HG02981 (cell line): ENCODE measurements around the gene SLC15A1.
A peak's percentile ranks its signal among the peaks of the same experiment; 100 is the strongest.

Experiments
- ATAC-seq: cut with Tn5 transposase; IDR thresholded peaks from one replicate; pipeline ENCODE4 v1.9.1; 2021; ENCODE audit warnings: mild to moderate bottlenecking, moderate library complexity; ENCODE audit not compliant: unreplicated experiment

The SLC15A1 gene

DNA sequence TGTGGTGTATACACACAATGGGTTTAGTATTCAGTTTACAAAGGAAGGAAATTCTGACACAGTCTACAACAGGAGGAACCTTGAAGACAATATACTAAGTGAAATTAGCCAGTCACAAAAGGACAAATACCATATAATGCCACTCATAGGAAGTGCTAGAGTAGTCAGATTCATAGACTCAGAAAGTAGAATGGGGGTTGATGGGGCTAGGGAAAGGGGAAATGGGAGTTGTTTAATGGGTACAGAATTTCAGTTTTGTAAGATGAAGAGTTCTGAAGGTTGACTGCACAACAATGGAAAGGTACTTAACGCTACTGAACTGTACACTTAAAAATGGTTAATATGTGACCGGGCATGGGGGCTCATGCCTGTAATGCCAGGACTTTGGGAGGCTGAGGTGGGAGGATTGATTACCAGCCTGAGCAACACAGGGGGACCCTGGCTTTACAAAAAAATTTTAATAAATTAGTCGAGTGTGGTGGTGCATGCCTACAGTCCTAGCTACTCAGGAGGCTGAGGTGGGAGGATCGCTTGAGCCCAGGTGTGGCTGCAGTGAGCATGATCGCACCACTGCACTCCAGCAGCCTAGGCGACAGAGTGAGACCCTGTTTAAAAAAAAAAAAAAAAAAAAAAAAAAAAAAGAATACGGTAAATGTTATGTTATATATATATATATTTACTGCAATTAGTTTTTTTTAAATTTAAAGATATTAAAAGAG is 45.0 kb downstream of the SLC15A1 start:
- ATAC-seq = no peak

DNA sequence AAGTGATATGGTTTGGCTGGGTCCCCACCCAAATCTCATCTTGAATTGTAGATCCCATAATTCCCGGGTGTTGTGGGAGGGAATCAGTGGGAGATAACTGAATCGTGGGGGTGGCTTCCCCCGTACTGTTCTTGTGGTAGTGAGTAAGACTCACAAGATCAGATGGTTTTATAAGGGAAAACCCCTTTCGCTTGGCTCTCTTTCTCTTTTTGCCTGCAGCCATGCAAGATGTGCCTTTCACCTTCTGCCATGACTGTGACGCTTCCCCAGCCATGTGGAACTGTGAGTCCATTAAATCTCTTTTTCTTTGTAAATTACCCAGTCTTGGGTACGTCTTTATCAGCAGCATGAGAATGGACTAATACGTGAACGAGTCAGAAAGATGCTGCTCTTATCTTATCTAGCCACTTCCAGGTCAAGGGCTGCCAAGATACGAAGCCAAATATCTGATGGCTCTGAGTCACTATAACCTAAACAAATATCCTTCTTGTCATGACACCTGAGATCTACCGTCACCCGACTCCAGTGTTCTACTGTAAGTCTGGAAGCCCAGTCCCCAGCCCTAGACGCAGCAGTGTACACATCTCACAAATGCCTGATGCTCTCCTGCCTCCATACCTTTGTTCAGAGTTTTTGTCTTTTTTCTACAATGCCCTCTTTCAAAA is 45.9 kb downstream of the SLC15A1 start:
- no peak for ATAC-seq

DNA sequence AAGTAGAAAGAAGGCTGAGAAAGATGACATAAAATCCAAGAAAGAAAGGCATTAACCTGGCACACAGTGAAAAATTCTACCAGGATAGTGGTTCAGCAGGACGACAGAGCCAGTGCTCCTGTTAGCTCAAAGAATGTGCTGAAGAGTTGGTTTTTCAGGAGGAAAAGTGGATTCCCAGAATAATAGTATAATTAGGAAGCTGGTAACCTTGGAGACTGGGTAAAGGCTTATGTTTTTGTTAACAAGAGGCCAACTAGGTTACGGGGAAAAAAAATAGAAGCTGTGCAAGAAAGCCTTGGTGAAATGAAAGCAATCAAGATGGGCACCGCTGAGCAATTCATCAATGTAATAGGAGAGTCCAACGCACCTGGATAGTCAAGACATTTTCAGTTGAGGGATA is 54.7 kb downstream of the SLC15A1 start:
- no peak for ATAC-seq

DNA sequence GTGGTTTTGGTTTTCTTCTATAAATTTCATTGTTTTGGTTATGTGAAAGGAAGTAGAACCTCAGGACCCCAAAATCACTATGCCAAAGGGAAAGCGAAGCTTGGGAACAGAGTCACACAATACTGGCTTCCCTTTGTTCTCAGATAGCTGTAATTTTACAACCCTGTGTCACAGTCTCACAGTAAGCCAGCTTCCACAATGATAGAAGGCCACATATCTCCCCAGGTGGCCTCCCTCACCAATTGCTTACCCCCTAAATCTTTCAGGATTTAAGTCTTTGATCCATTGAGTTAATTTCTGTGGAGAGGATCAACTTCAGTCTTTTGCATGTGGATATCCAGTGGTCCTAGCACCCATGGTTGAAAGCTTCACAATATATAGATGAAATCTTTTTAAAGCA is 58.7 kb downstream of the SLC15A1 start:
- no peak for ATAC-seq

DNA sequence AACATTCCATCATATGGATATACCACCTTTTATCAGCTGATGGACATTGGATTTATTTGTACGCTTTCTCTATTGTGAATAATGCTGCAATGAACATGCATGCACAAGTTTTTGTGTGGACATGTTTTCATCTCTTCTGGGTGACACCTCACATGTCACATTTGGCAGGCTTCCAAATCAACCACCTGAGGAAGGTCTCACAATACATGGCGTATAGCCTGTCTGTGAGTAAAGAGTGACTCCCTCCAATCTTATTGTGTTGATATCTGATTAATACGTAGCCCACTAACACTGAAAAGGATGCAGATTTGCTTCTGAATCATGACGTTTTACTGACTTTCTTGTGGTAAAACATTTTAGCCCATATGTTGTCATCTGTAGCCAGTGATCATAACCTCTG is 61.1 kb downstream of the SLC15A1 start:
- no peak for ATAC-seq

DNA sequence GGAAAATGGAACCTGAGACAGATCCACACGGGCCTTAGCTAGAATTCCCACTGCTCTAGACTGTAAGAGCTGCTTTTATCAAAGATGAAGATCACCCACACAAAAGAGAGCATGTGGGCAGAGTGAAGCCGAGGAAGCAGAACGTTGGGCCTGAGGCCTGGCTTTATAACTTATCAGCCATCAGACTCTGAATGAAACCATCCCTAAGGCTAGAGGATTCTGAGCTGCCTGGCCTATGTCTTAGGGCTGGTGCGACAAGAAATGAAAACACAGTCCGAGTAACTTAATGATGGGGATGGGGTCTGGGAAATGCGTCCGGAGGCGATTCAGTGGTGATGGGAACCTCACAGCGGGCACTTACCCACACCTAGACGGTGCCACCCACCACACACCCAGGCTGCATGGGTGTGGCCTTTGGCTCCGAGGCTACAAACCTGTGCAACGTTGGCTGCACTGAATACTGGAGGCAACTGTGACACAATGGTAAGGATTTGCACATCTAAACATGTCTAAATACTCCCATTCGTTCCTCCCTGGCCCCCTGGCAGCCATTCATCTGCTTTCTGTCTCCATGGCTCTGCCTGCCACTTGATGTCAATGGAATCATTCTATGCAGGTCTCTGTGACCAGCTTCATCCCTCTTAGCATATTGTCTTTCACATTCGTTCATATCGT is 62.0 kb downstream of the SLC15A1 start:
- ATAC-seq = no peak

DNA sequence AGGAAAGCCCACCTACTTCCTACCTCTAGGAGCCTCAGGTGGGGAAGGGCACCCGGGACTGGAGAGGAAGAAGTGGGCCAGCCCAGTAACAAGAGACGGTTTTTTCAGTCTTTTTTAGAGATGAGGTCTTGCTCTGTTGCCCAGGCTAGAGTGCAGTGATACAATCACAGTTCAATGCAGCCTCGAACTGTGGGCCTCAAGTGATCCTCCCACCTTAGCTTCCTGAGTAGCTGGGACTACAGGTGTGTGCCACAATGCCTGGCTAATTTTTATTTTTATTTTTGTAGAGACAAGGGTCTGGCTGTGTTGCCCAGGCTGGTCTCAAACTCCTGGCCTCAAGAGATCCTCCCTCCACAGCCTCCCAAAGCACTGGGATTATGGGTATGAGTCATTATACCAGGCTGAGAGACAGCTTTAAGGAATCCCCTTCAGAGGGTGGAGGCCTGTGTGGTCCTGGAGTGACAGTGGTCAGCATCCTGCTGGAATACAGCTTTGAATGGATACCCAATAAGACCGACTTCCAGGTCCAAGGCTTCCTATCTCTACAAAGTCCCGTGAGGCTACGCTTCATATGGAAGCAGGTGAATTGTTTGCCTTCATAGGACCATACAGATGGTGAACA is 63.0 kb downstream of the SLC15A1 start:
- ATAC-seq = no peak

DNA sequence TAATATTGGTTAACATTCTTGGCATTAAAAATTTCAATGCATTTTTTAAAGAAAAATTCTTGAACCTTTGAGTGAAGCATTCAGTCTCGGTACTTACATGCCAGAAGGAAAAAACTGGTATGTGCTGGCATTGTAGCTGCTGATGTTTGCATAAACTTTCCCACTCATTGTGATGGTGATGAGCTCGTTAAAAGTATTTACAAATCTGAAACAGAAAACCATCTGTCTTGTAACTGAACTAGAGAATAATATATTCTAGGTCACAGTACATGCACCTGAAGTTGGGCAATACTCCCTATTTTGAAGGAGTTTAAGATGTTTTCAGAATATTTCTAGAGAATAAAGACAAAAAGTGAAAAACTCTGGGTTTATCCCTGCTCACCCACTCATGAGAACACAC is 64.1 kb downstream of the SLC15A1 start:
- ATAC-seq = no peak

DNA sequence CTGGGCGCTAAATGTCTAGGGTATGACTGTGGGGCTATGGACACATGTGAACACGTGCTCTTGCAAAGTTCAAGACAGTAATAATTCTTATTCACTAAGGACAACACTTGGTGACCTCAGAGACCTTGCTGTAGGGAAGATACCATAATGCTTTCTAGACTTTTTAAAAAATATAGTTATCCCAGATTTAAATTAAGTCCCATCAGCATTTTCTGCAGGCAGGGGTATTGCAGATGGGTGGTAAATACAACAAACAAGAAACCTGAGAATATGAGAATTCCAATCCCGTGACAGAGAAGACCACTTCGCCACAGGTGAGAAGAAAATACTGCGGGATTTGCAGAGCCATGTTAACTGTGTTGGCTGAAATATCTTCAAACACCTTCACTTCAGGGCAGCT is 65.2 kb downstream of the SLC15A1 start:
- no peak for ATAC-seq

DNA sequence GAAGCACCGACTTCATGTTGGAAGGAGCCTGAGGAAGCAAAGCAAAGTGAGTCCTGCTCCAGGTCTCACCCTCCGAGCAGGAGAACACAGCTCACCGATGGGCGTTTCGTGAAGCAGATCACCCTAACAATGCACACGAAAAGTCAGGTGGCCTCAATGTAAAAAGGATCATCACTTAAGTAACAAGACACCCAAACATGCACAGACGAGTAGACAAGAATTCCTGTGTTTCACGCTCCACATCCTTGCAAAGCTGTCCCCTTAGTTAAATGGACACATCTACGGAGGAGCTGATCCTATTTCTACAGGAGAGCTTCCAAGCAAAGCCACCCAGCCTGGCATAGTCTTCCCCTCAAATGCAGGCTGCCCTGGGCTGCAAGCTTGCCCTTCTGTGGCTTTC is 66.2 kb downstream of the SLC15A1 start:
- ATAC-seq = no peak

DNA sequence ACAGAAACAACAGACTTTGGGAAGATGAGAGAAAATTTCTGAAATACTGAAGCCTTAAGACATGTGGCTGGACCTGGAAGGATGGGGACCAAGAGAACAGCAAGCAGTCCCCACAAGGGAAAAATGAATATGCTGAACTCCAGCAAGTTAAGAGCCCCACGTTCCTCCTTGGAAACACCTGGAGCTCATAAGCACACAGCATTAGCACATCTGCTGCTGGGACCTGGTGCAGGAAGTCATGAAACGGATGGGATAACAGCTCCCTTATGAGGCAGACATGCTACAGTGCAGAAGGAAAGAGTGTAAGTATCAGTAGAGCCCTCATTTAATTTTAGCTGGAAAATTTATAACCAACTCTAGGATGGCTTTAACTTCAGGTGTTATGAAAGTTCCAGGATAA is 67.3 kb downstream of the SLC15A1 start:
- ATAC-seq = no peak

DNA sequence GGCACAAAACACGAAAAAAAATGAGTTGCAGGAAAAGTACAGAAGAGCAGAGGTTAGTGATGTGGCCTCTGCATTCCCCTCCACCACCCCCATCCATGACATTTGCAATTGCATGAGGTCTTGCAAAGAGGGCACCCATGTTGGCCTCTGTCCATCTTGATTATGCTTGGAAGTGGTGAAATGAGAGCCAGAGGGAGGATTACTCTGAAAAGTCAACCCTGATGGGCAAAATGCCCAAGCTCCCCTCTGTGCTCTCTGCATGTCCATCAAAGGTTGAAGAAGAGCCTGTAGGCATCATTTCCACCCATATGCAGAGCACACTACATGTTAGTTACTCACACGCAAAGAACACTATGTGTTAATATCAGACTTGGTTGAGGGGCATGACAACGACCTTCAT is 71.4 kb downstream of the SLC15A1 start:
- ATAC-seq = no peak

DNA sequence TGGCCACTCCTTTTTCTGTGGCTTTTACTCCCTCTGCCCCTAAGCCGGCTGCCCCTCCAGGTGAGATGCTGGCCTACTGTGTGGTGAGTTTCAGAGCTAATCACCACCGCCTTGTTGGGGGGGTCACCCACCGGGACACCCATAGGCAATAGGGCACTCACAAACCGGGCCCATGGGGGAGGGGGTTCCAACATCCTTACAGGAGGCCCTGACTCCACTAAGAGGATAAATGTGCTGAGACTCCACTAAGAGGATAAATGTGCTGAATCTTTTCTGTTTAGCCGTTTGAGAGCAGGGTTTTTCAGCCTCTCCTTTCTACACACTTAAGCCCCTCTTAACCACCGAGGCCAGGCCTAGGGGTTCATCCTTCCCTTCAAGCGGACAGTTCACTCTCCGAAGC is 73.7 kb downstream of the SLC15A1 start:
- ATAC-seq = no peak

DNA sequence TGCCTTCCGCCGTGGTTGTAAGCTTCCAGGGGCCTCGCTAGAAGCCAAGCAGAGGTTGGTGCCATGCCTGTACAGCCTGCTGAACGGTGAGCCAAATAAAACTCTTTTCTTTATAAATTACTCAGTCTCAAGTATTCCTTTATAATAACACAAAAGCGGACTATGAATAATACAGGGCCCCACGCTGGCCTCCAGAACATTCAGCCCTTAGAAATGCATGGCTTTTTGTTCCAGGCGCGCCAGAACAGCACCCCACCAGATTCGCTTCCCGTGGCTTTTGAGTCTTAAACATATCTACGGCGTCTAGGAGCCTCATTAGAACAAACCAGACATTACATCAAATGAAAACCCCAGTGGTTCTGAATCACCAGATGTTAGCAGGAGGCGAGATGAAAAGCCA is 75.1 kb downstream of the SLC15A1 start:
- no peak for ATAC-seq

DNA sequence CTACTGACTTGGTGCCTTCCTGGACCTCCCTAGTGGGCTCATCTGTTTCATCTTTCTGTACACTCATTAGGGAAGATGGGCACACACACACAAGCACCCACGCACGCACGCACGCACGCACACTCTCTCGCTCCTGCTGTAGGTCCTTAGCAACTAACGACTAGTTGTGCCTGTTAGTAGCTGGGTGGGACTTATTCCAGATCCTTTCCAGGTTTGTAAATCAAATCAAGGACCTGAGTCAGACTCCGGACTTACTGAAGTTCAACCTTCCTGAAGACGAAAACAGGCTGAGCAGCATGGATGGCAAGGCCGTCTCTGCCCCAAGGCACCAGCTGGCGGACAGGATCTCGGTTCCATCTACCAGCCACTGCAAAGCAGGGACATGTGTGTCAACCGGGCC is 76.2 kb downstream of the SLC15A1 start:
- ATAC-seq = no peak

DNA sequence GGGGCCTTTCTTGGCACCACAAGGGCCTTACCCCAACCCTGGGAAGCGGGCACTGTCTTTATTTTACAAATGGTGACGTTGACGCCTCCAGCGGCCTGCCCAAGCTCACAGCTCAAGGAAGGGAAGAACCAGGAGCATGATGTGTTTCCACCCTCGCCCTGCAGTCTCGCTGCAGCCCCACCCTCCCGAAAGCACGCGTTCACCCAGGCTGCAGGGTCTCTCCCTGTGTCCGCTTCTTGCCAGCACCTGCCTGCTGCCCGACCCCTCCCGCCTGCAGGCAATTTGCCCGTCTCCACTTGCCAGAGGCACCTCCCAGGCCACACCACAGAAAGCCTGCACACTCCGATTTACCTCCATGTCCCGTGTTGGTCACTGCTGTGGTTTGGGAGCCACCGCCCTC is 76.6 kb downstream of the SLC15A1 start:
- no peak for ATAC-seq

DNA sequence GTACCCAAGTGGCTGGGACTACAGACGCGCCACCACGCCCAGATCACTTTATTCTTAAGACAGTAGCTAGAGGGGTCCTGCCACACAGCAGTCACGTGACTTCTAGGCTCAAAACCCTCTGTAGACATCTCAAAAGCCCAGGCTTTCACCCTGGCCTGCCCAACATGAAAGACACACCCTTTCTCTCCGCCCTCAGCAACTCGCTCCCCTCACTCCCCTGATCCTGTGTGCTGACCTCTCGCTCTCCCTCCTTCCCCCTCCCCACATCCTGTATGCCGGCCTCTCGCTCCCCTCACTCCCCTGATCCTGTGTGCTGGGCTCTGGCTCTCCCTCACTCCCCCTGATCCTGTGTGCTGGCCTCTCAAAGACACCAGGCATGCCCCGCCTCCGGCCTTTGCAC is 77.4 kb downstream of the SLC15A1 start:
- no peak for ATAC-seq

DNA sequence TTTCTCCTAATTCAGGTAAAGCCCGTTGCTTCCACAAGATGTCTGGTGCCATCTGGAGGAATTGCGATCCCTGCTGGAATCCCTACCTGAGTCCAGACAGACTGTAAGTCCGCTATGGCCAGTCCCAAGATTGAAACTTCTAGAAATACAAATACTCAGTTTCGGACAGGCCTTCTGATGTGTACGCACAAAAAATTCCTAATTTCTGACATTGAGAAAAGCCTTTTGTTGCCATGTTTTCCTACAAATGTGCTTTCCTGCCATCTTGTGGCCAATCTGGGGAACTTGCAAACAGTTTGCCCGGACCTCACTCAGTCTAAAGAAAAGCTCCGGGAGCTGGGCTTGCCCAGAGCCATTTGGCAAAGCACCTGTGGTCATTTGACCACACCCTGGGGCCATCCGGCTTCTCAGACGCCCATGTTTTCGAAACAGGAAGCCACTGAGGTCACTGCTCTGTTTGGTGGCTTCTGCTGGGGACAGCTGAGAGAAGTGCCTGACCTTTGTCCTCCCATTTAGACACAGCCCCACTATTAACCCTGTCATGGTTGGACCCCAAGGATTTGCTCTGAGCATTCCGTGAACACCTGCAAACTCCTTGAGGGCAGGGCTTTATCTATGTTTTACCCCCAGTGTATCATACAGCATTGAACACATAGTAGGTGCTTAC is 79.4 kb downstream of the SLC15A1 start:
- peak; percentile 72 for ATAC-seq

DNA sequence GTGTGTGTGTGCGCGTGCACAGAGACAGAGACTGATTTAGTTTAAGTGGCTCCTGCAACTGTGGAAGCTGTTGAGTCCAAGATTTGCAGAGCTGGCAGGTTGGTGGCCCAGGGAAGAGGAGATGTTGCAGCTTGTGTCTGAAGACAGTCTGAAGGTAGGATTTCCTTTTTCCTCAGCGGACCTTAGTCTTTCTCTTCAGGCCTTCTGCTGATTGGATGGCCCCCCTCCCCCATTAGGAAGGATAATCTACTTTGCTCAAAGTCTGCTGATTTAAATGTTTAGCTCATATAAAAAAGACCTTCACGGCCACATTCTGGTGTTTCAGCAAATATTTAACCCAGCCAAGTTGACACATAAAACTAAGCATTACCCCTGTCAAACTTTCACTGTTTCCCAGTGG is 84.3 kb downstream of the SLC15A1 start:
- no peak for ATAC-seq

DNA sequence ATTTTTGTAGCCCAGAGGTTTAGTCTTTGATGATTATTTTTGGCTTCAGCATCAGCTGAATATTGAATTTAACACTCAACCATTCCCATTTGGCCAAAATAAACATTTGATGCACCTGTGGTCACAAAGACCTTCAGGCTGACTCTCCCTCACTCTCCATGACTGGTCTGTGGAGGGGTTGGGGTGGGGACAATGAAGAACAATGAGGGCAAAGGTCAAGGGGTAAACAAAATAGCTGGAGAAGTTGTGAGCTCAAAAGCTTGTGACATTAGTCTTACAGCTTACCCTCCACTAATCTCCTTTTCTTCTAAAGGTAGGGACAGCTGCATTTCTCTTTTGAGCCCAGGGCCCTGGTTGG is 86.9 kb downstream of the SLC15A1 start:
- no peak for ATAC-seq

DNA sequence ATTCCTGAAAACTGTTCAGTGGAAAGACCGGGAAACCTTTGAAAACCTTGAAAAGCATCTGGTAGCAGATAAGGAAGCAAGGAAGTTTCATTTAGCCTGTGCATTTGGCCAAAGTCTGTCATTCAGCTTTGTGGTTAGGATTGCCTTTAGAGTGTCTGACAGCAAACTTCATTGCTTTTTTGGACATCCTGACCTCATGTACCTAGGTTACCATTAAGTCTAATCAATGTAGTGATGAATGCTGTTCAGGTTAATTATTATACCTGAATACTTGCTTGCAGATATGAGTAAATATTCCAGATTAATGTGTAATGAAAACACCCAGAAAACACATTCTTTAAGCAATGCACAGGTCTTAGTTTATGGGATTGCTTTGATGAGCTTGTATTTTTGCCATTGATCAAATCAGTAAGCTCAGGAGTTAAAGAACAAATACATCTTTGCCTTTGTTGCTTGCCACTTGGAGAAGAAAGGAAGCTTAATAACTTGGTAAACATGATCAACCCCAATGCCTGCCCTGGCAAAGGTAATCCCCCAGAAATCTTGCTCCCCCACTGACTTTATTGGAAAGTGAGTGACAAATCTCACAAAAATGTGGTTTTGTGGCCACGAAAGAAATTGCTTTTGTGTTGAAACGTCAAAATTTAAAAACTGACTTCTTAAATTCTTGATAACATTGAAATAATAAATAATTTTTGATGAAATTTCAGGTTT is 87.4 kb downstream of the SLC15A1 start:
- ATAC-seq = no peak
